DND-41 (cell line): ENCODE data around the gene R3HCC1L.

Experiments used
- ATAC-seq: fragments of 200-7000 bp; cut with Tn5 transposase; 3 replicates; pipeline ENCODE4 v1.9.1; 2021; ENCODE audit warnings: low read depth; ENCODE audit not compliant: insufficient read depth
- DNase-seq: peaks from one replicate; pipeline ENCODE4 v3.0.0-alpha.2; 2020
- H2AFZ ChIP-seq: 2 replicates; pipeline ENCODE4 v1.6.0; 2012; ENCODE audit warnings: low read depth, low read length
- H3K27ac ChIP-seq: 2 replicates; pipeline ENCODE4 v1.5.1; 2012; ENCODE audit warnings: low read length, inconsistent platforms
- H3K27me3 ChIP-seq: fragments of 200-600 bp; sonication (generic); 2 replicates; pipeline ENCODE4 v1.6.0; 2012; ENCODE audit warnings: low read length, mild to moderate bottlenecking, inconsistent platforms; ENCODE audit not compliant: insufficient read depth, poor library complexity
- H3K36me3 ChIP-seq: 2 replicates; pipeline ENCODE4 v1.5.1; 2012; ENCODE audit warnings: low read length, inconsistent platforms; ENCODE audit not compliant: insufficient read depth
- H3K4me1 ChIP-seq: 2 replicates; pipeline ENCODE4 v1.5.1; 2012; ENCODE audit warnings: mild to moderate bottlenecking, low read length; ENCODE audit not compliant: insufficient read depth
- H3K4me2 ChIP-seq: 2 replicates; pipeline ENCODE4 v1.6.0; 2012; ENCODE audit warnings: mild to moderate bottlenecking, moderate library complexity, low read length, inconsistent platforms; ENCODE audit not compliant: insufficient read depth
- H3K4me3 ChIP-seq, 2 experiments: fragments of 200-600 bp in 1 of 2; shearing (Covaris generic) in 1 of 2; 2 replicates each; pipeline ENCODE4 v1.5.1; 2012 to 2016; ENCODE audit warnings: inconsistent platforms in 2 of 2, low read length in 2 of 2, mild to moderate bottlenecking in 2 of 2, low read depth in 1 of 2, moderate library complexity in 1 of 2
- H3K79me2 ChIP-seq: 2 replicates; pipeline ENCODE4 v1.6.0; 2012; ENCODE audit warnings: low read length, inconsistent platforms; ENCODE audit not compliant: insufficient read depth
- H3K9ac ChIP-seq: 2 replicates; pipeline ENCODE4 v1.6.0; 2012; ENCODE audit warnings: low read depth, mild to moderate bottlenecking, inconsistent platforms, low read length, moderate library complexity
- H3K9me3 ChIP-seq: 2 replicates; pipeline ENCODE4 v1.5.1; 2012; ENCODE audit warnings: low read length, moderate library complexity, mild to moderate bottlenecking, inconsistent platforms; ENCODE audit not compliant: insufficient read depth, severe bottlenecking
- H4K20me1 ChIP-seq: 2 replicates; pipeline ENCODE4 v1.6.0; 2012; ENCODE audit warnings: low read length; ENCODE audit not compliant: insufficient read depth
- CTCF ChIP-seq: IDR thresholded peaks from 2 replicates; pipeline ENCODE4 v1.5.1; 2012; ENCODE audit warnings: borderline replicate concordance, low read length, moderate library complexity, mild to moderate bottlenecking; ENCODE audit not compliant: poor library complexity, severe bottlenecking; ENCODE audit errors: extremely low read depth
- EZH2 ChIP-seq: IDR thresholded peaks from 3 replicates; pipeline ENCODE4 v1.6.1; 2012; ENCODE audit warnings: borderline replicate concordance, low read depth, mild to moderate bottlenecking, moderate library complexity, low read length, inconsistent platforms; ENCODE audit not compliant: severe bottlenecking

R3HCC1L gene

GRCh38 chr10:98262571-98262970 is 128.1 kb downstream of the R3HCC1L start:
- no peak overlapping the region for H2AFZ ChIP-seq
- DNase-seq (no peak), ATAC-seq (0 out of 3 replicates have a peak, but pooled peaks have one; percentile 42)
- no peak overlapping the region for H3K4me3 ChIP-seq
- no peak for TF ChIP-seq EZH2
- peak; percentile 57 for TF ChIP-seq CTCF
- H3K79me2 ChIP-seq = no peaks in the 10 kb centered on the region
- H4K20me1 ChIP-seq = peaks cover 12% of the 10 kb centered on the region
- H3K9ac ChIP-seq = no peak overlapping the region
- no peak overlapping the region for H3K27ac ChIP-seq
- H3K36me3 ChIP-seq = no peaks in the 10 kb centered on the region
- H3K4me2 ChIP-seq = no peak overlapping the region
- no peaks in the 10 kb centered on the region for H3K9me3 ChIP-seq
- no peaks in the 10 kb centered on the region for H3K4me1 ChIP-seq
- H3K27me3 ChIP-seq = no peaks in the 10 kb centered on the region

- Histone ChIP-seq H3K79me2 (no peaks in the 10 kb centered on the region), H2AFZ (no peak overlapping the region), H3K4me3 (no peak overlapping the region), H3K4me1 (no peaks in the 10 kb centered on the region), H3K27me3 (no peaks in the 10 kb centered on the region), H3K9ac (no peak overlapping the region), H3K4me2 (no peak overlapping the region), H3K9me3 (no peaks in the 10 kb centered on the region), H4K20me1 (peaks cover 16% of the 10 kb centered on the region), H3K36me3 (no peaks in the 10 kb centered on the region), H3K27ac (no peak overlapping the region)
- ATAC-seq (no peak), DNase-seq (no peak)
- TF ChIP-seq EZH2 = no peak
- no peak for TF ChIP-seq CTCF
These were observed 128.6 kb downstream of the R3HCC1L start for GRCh38 chr10:98263088-98263487.

- no peak overlapping the region for H3K27ac ChIP-seq
- H3K36me3 ChIP-seq = no peaks in the 10 kb centered on the region
- H3K27me3 ChIP-seq = peaks cover 9% of the 10 kb centered on the region
- ATAC-seq (no peak), DNase-seq (no peak)
- no peak overlapping the region for H3K9ac ChIP-seq
- no peaks in the 10 kb centered on the region for H3K9me3 ChIP-seq
- no peaks in the 10 kb centered on the region for H3K79me2 ChIP-seq
- H3K4me2 ChIP-seq = no peak overlapping the region
- no peak overlapping the region for H3K4me3 ChIP-seq
- H4K20me1 ChIP-seq = peaks cover 22% of the 10 kb centered on the region
- peaks cover 9% of the 10 kb centered on the region for H3K4me1 ChIP-seq
- no peak overlapping the region for H2AFZ ChIP-seq
- TF ChIP-seq CTCF (no peak), EZH2 (no peak)
These were observed 130.1 kb downstream of the R3HCC1L start for GRCh38 chr10:98264378-98265065.
